Vagina (tissue), 2 donors: Measurements from ENCODE around the gene EPB41. TPM values are rescaled to one million over a fixed set of nuclear protein-coding genes. Genes with fewer than 3 reads are reported as not detected.

Source experiments
- DNase-seq, 2 donors: peaks; one replicate each; pipeline ENCODE4 v3.0.0-alpha.2; 2017; ENCODE audit errors: extremely low spot score in 2 of 2
- H3K27ac ChIP-seq: fragments of 200-600 bp; sonication (generic); one replicate; pipeline ENCODE4 v1.5.1; 2019
- H3K27me3 ChIP-seq: fragments of 200-600 bp; sonication (generic); one replicate; pipeline ENCODE4 v1.5.1; 2019
- H3K36me3 ChIP-seq, 2 donors: fragments of 200-600 bp; sonication (generic); one replicate each; pipeline ENCODE4 v1.5.1; 2017 to 2019
- H3K4me1 ChIP-seq: fragments of 200-600 bp; sonication (generic); one replicate; pipeline ENCODE4 v1.5.1; 2019
- H3K4me3 ChIP-seq, 2 donors: fragments of 200-600 bp; sonication (generic); 1 replicate in 1 of 2; 2 replicates in 1 of 2; pipeline ENCODE4 v1.5.1; 2016 to 2019
- H3K9me3 ChIP-seq: fragments of 200-600 bp; sonication (generic); one replicate; pipeline ENCODE4 v1.5.1; 2019
- CTCF ChIP-seq, 3 experiments: fragments of 450-650 bp in 2 of 3; fragments of 200-600 bp in 1 of 3; sonication (generic) in 1 of 3; IDR thresholded peaks; one replicate each; pipeline ENCODE4 v1.5.1; 2017 to 2019; ENCODE audit warnings: antibody characterized with exemption in 3 of 3, mild to moderate bottlenecking in 2 of 3, moderate library complexity in 2 of 3
- POLR2A ChIP-seq, 2 donors: fragments of 450-650 bp; IDR thresholded peaks; one replicate each; pipeline ENCODE4 v1.6.1; 2017; ENCODE audit warnings: antibody characterized with exemption in 2 of 2, mild to moderate bottlenecking in 2 of 2, moderate library complexity in 2 of 2
- POLR2AphosphoS5 ChIP-seq, 2 donors: sonication (generic); formaldehyde crosslinking; IDR thresholded peaks; one replicate each; pipeline ENCODE4 v1.9.0; 2017; ENCODE audit warnings: antibody characterized with exemption in 2 of 2, mild to moderate bottlenecking in 2 of 2, low read depth in 1 of 2; ENCODE audit not compliant: insufficient read depth in 1 of 2
- intact Hi-C: fragments of 100-400 bp; cut with DNase I; formaldehyde crosslinking; loops from one replicate; pipeline ENCODE4 v1.15.1; 2023
- total RNA-seq: library from RNA; depleted of rRNA; stranded (reverse); fragments of >200 nt; gene quantifications from one replicate; pipeline ENCODE4 v1.2.3, GENCODE V29; 2016

The EPB41 gene
- total RNA-seq, 1 donor from 2014 or later: 39.8 TPM

GRCh38 chr1:28981210-28981609 is 66.8 kb downstream of the EPB41 start:
- intact Hi-C loops: no loop called here

GRCh38 chr1:28982198-28982597 is 67.8 kb downstream of the EPB41 start:
- H3K9me3 ChIP-seq: no peaks in the 10 kb centered on the region

More at GRCh38 chr1:28981210-28981609, 66.8 kb downstream of the EPB41 start:
- Histone ChIP-seq H3K9me3 (no peaks in the 10 kb centered on the region), H3K4me3 (no peak overlapping the region), H3K27me3 (no peaks in the 10 kb centered on the region), H3K27ac (no peak overlapping the region), H3K36me3 (no peaks in the 10 kb centered on the region), H3K4me1 (no peaks in the 10 kb centered on the region)
- no peak for TF ChIP-seq CTCF (IDR thresholded peaks at IDR 0.05)
- TF ChIP-seq POLR2A (IDR thresholded peaks at IDR 0.05): no peak
- no peak for TF ChIP-seq POLR2AphosphoS5 (IDR thresholded peaks at IDR 0.05; ENCODE audit: insufficient read depth in 1 of 2, low read depth in 1 of 2)
- DNase-seq: no peak

GRCh38 chr1:28983091-28983490 is 68.7 kb downstream of the EPB41 start:
- intact Hi-C loops: no loop called here
- Histone ChIP-seq H3K4me3 (no peak overlapping the region), H3K27ac (no peak overlapping the region), H3K9me3 (no peaks in the 10 kb centered on the region), H3K27me3 (no peaks in the 10 kb centered on the region), H3K4me1 (no peaks in the 10 kb centered on the region), H3K36me3 (no peaks in the 10 kb centered on the region)
- DNase-seq: no peak
- TF ChIP-seq CTCF (IDR thresholded peaks at IDR 0.05) (no peak), POLR2A (IDR thresholded peaks at IDR 0.05) (no peak), POLR2AphosphoS5 (IDR thresholded peaks at IDR 0.05; ENCODE audit: insufficient read depth in 1 of 2, low read depth in 1 of 2) (no peak)

More at GRCh38 chr1:28982198-28982597, 67.8 kb downstream of the EPB41 start:
- Histone ChIP-seq H3K4me3 (no peak overlapping the region), H3K36me3 (no peaks in the 10 kb centered on the region), H3K27me3 (no peaks in the 10 kb centered on the region), H3K4me1 (no peaks in the 10 kb centered on the region), H3K27ac (no peak overlapping the region)
- no peak for DNase-seq
- no peak for TF ChIP-seq POLR2A (IDR thresholded peaks at IDR 0.05)
- TF ChIP-seq CTCF (IDR thresholded peaks at IDR 0.05): no peak
- no peak for TF ChIP-seq POLR2AphosphoS5 (IDR thresholded peaks at IDR 0.05; ENCODE audit: insufficient read depth in 1 of 2, low read depth in 1 of 2)
- intact Hi-C loops: no loop called here

GRCh38 chr1:28983509-28984310 is 69.3 kb downstream of the EPB41 start:
- Histone ChIP-seq H3K36me3 (no peaks in the 10 kb centered on the region), H3K4me3 (no peak overlapping the region), H3K27ac (no peak overlapping the region), H3K9me3 (no peaks in the 10 kb centered on the region), H3K4me1 (no peaks in the 10 kb centered on the region), H3K27me3 (no peaks in the 10 kb centered on the region)
- no peak for DNase-seq
- intact Hi-C loops: no loop called here
- TF ChIP-seq CTCF (IDR thresholded peaks at IDR 0.05) (no peak), POLR2AphosphoS5 (IDR thresholded peaks at IDR 0.05; ENCODE audit: insufficient read depth in 1 of 2, low read depth in 1 of 2) (no peak), POLR2A (IDR thresholded peaks at IDR 0.05) (no peak)

GRCh38 chr1:28984311-28984684 is 69.9 kb downstream of the EPB41 start:
- Histone ChIP-seq H3K36me3 (no peaks in the 10 kb centered on the region), H3K4me3 (no peak overlapping the region), H3K9me3 (no peaks in the 10 kb centered on the region), H3K4me1 (no peaks in the 10 kb centered on the region), H3K27ac (no peak overlapping the region), H3K27me3 (no peaks in the 10 kb centered on the region)
- intact Hi-C loops: no loop called here
- no peak for TF ChIP-seq POLR2AphosphoS5 (IDR thresholded peaks at IDR 0.05; ENCODE audit: insufficient read depth in 1 of 2, low read depth in 1 of 2)
- DNase-seq: no peak
